Spleen (tissue), 7 donors: ENCODE measurements around the gene SDK1.

Source experiments
- POLR2A ChIP-seq, 3 donors: fragments of 450-650 bp; IDR thresholded peaks; one replicate each; pipeline ENCODE4 v1.5.1; 2017; ENCODE audit warnings: antibody characterized with exemption in 3 of 3, mild to moderate bottlenecking in 1 of 3
- TF ChIP-seq, protein P1 (sequence below), 11 experiments: fragments of 200-600 bp in 7 of 11; fragments of 450-650 bp in 4 of 11; sonication (generic) in 4 of 11; IDR thresholded peaks in 8 of 11; conservative IDR thresholded peaks in 3 of 11; 1 replicate in 7 of 11; 2 replicates in 4 of 11; pipeline versions ENCODE4 v1.4.0 to v1.8.0; 2016 to 2021; ENCODE audit warnings: antibody characterized with exemption in 11 of 11, inconsistent platforms in 4 of 11, mild to moderate bottlenecking in 1 of 11
- donor health status: DM: no; HTN: no; CAD: no; lungs with moderate emphysema.
- donor health status: DM: no; HTN: no; CAD: no.
- donor health status: DM: no; HTN: no; CAD: no.

GRCh38 chr7:3880228-3880987 is 579.4 kb downstream of the SDK1 start:
- TF ChIP-seq, protein P1, sequence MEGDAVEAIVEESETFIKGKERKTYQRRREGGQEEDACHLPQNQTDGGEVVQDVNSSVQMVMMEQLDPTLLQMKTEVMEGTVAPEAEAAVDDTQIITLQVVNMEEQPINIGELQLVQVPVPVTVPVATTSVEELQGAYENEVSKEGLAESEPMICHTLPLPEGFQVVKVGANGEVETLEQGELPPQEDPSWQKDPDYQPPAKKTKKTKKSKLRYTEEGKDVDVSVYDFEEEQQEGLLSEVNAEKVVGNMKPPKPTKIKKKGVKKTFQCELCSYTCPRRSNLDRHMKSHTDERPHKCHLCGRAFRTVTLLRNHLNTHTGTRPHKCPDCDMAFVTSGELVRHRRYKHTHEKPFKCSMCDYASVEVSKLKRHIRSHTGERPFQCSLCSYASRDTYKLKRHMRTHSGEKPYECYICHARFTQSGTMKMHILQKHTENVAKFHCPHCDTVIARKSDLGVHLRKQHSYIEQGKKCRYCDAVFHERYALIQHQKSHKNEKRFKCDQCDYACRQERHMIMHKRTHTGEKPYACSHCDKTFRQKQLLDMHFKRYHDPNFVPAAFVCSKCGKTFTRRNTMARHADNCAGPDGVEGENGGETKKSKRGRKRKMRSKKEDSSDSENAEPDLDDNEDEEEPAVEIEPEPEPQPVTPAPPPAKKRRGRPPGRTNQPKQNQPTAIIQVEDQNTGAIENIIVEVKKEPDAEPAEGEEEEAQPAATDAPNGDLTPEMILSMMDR (IDR thresholded peaks at IDR 0.05 in 8 of 11, conservative IDR thresholded peaks at IDR 0.05 in 3 of 11), result no peak
- no peak for TF ChIP-seq POLR2A (IDR thresholded peaks at IDR 0.05)
